ENCODE results near the gene WHRN. TPM values are rescaled to one million over a fixed set of nuclear protein-coding genes. Genes with fewer than 3 reads are reported as not detected.
A peak's percentile ranks its signal among the peaks of the same experiment; 100 is the strongest.

Gene WHRN
- total RNA-seq, 1 experiment from 2014 or later, result 1.4 TPM

GRCh38 chr9:114378016-114378415, 127.3 kb downstream of the WHRN start:
- no TSS peak for BruUV-seq (replicated peaks)

GRCh38 chr9:114376586-114377445, 128.5 kb downstream of the WHRN start:
- Histone ChIP-seq H3K9me3 (no peaks in the 10 kb centered on the region), H3K27me3 (replicated peaks; ENCODE audit: control insufficient read depth, insufficient read depth, low read length) (no peaks in the 10 kb centered on the region), H3K36me3 (ENCODE audit: control insufficient read depth, insufficient read depth, low read length) (no peaks in the 10 kb centered on the region), H3K4me3 (ENCODE audit: low read depth, low read length) (no peak overlapping the region), H3K4me1 (no peaks in the 10 kb centered on the region)
- H3K9me3 Mint-ChIP-seq (ENCODE audit: unreplicated experiment), result no peaks in the 10 kb centered on the region
- POLR2A ChIA-PET, result no interaction called here
- H3K36me3 Mint-ChIP-seq (ENCODE audit: insufficient read depth, unreplicated experiment), result peaks cover 6% of the 10 kb centered on the region
- no peaks in the 10 kb centered on the region for H3K27me3 Mint-ChIP-seq (ENCODE audit: insufficient read depth, unreplicated experiment)
- CTCF ChIA-PET, result no interaction called here
- TSS peak; percentile 59 for BruUV-seq (replicated peaks)
- intact Hi-C loops (cut with micrococcal nuclease; ENCODE audit: unreplicated experiment), result no loop called here
- DNase-seq, result no peak
- no peak overlapping the region for H3K27ac Mint-ChIP-seq (ENCODE audit: unreplicated experiment)
- H3K4me3 Mint-ChIP-seq (ENCODE audit: unreplicated experiment), result no peak overlapping the region
- TF ChIP-seq CTCF (IDR thresholded peaks at IDR 0.05; ENCODE audit: insufficient read depth in 1 of 2, low read depth in 1 of 2, low read length in 1 of 2, severe bottlenecking in 1 of 2, unreplicated experiment in 1 of 2), result no peak
- no peaks in the 10 kb centered on the region for H3K4me1 Mint-ChIP-seq (ENCODE audit: low read depth, unreplicated experiment)

More at GRCh38 chr9:114378016-114378415, 127.3 kb downstream of the WHRN start:
- H3K27me3 ChIP-seq (replicated peaks; ENCODE audit: control insufficient read depth, insufficient read depth, low read length), result no peaks in the 10 kb centered on the region
- H3K4me3 Mint-ChIP-seq (ENCODE audit: unreplicated experiment), result no peak overlapping the region
- ChIA-PET CTCF (no interaction called here), POLR2A (no interaction called here)
- no peak for DNase-seq
- no peak overlapping the region for H3K4me3 ChIP-seq (ENCODE audit: low read depth, low read length)
- intact Hi-C loops (cut with micrococcal nuclease; ENCODE audit: unreplicated experiment), result no loop called here
- TF ChIP-seq CTCF (IDR thresholded peaks at IDR 0.05; ENCODE audit: insufficient read depth in 1 of 2, low read depth in 1 of 2, low read length in 1 of 2, severe bottlenecking in 1 of 2, unreplicated experiment in 1 of 2), result no peak
- no peaks in the 10 kb centered on the region for H3K4me1 Mint-ChIP-seq (ENCODE audit: low read depth, unreplicated experiment)
- peaks cover 6% of the 10 kb centered on the region for H3K36me3 Mint-ChIP-seq (ENCODE audit: insufficient read depth, unreplicated experiment)
- no peaks in the 10 kb centered on the region for H3K4me1 ChIP-seq
- H3K27ac Mint-ChIP-seq (ENCODE audit: unreplicated experiment), result no peak overlapping the region
- no peaks in the 10 kb centered on the region for H3K27me3 Mint-ChIP-seq (ENCODE audit: insufficient read depth, unreplicated experiment)
- H3K9me3 Mint-ChIP-seq (ENCODE audit: unreplicated experiment), result no peaks in the 10 kb centered on the region
- H3K36me3 ChIP-seq (ENCODE audit: control insufficient read depth, insufficient read depth, low read length), result no peaks in the 10 kb centered on the region
- no peaks in the 10 kb centered on the region for H3K9me3 ChIP-seq

- intact Hi-C loops (cut with micrococcal nuclease; ENCODE audit: unreplicated experiment), result no loop called here
- no peak for TF ChIP-seq CTCF (IDR thresholded peaks at IDR 0.05; ENCODE audit: insufficient read depth in 1 of 2, low read depth in 1 of 2, low read length in 1 of 2, severe bottlenecking in 1 of 2, unreplicated experiment in 1 of 2)
- no peak overlapping the region for H3K27ac Mint-ChIP-seq (ENCODE audit: unreplicated experiment)
- Histone ChIP-seq H3K36me3 (ENCODE audit: control insufficient read depth, insufficient read depth, low read length) (no peaks in the 10 kb centered on the region), H3K27me3 (replicated peaks; ENCODE audit: control insufficient read depth, insufficient read depth, low read length) (no peaks in the 10 kb centered on the region), H3K4me1 (no peaks in the 10 kb centered on the region), H3K4me3 (ENCODE audit: low read depth, low read length) (no peak overlapping the region), H3K9me3 (no peaks in the 10 kb centered on the region)
- ChIA-PET CTCF (no interaction called here), POLR2A (no interaction called here)
- BruUV-seq (replicated peaks), result no TSS peak
- no peaks in the 10 kb centered on the region for H3K36me3 Mint-ChIP-seq (ENCODE audit: insufficient read depth, unreplicated experiment)
- no peak for DNase-seq
- H3K4me3 Mint-ChIP-seq (ENCODE audit: unreplicated experiment), result no peak overlapping the region
- H3K9me3 Mint-ChIP-seq (ENCODE audit: unreplicated experiment), result no peaks in the 10 kb centered on the region
- H3K27me3 Mint-ChIP-seq (ENCODE audit: insufficient read depth, unreplicated experiment), result no peaks in the 10 kb centered on the region
- H3K4me1 Mint-ChIP-seq (ENCODE audit: low read depth, unreplicated experiment), result no peaks in the 10 kb centered on the region
Observed at GRCh38 chr9:114375386-114376175, 129.7 kb downstream of the WHRN start.
